Neuronal stem cell (in vitro differentiated cells): ENCODE measurements around the gene VTI1A.
A peak's percentile ranks its signal among the peaks of the same experiment; 100 is the strongest.

Experiments used
- DNase-seq: peaks from one replicate; pipeline ENCODE4 v3.0.0-alpha.2; 2013; ENCODE audit warnings: low spot score
- H2AFZ ChIP-seq: one replicate; pipeline ENCODE4 v1.6.1; 2013; ENCODE audit warnings: mild to moderate bottlenecking, low read length, inconsistent platforms
- H2AK5ac ChIP-seq: 2 replicates; pipeline ENCODE4 v1.6.1; 2013; ENCODE audit warnings: low read depth, mild to moderate bottlenecking, inconsistent platforms, low read length, moderate library complexity, mixed read lengths
- H2BK120ac ChIP-seq: 2 replicates; pipeline ENCODE4 v1.6.1; 2013; ENCODE audit warnings: low read depth, mild to moderate bottlenecking, inconsistent platforms, low read length, moderate library complexity, mixed read lengths
- H2BK12ac ChIP-seq: one replicate; pipeline ENCODE4 v1.6.1; 2013; ENCODE audit warnings: low read length, inconsistent platforms
- H2BK15ac ChIP-seq: 2 replicates; pipeline ENCODE4 v1.6.1; 2013; ENCODE audit warnings: mild to moderate bottlenecking, low read length, inconsistent platforms, mixed read lengths
- H2BK5ac ChIP-seq: one replicate; pipeline ENCODE4 v1.6.1; 2013; ENCODE audit warnings: inconsistent platforms, mild to moderate bottlenecking, low read length, moderate library complexity
- H3K14ac ChIP-seq: one replicate; pipeline ENCODE4 v1.6.1; 2013; ENCODE audit warnings: low read length, inconsistent platforms
- H3K18ac ChIP-seq: 2 replicates; pipeline ENCODE4 v1.6.1; 2013; ENCODE audit warnings: low read length, inconsistent platforms
- H3K23ac ChIP-seq: 2 replicates; pipeline ENCODE4 v1.6.1; 2013; ENCODE audit warnings: low read depth, mild to moderate bottlenecking, mixed read lengths, low read length, inconsistent platforms; ENCODE audit not compliant: poor library complexity
- H3K27ac ChIP-seq: replicated peaks from 3 replicates; pipeline ENCODE4 v1.5.1; 2013; ENCODE audit warnings: low read length, inconsistent platforms
- H3K27me3 ChIP-seq, 3 experiments: 2 replicates each; pipeline ENCODE4 v1.6.1; 2013; ENCODE audit warnings: low read length in 3 of 3, mild to moderate bottlenecking in 2 of 3, inconsistent platforms in 1 of 3, low read depth in 1 of 3, mixed read lengths in 1 of 3, moderate library complexity in 1 of 3; ENCODE audit not compliant: control insufficient read depth in 3 of 3, insufficient read depth in 3 of 3
- H3K36me3 ChIP-seq, 2 donors: replicated peaks in 1 of 2; 2 replicates each; pipeline ENCODE4 v1.6.1; 2013; ENCODE audit warnings: low read length in 2 of 2; ENCODE audit not compliant: control insufficient read depth in 2 of 2, insufficient read depth in 2 of 2
- H3K4ac ChIP-seq: 2 replicates; pipeline ENCODE4 v1.6.1; 2013; ENCODE audit warnings: inconsistent platforms, mild to moderate bottlenecking, low read length, moderate library complexity
- H3K4me1 ChIP-seq, 2 donors: 1 replicate in 1 of 2; 2 replicates in 1 of 2; pipeline ENCODE4 v1.6.1; 2013; ENCODE audit warnings: low read length in 2 of 2, low read depth in 1 of 2; ENCODE audit not compliant: control insufficient read depth in 2 of 2, insufficient read depth in 1 of 2
- H3K4me2 ChIP-seq: one replicate; pipeline ENCODE4 v1.6.1; 2013; ENCODE audit warnings: mild to moderate bottlenecking, low read length, inconsistent platforms; ENCODE audit not compliant: insufficient read depth, poor library complexity, severe bottlenecking
- H3K4me3 ChIP-seq, 2 donors: 2 replicates each; pipeline ENCODE4 v1.5.1; 2013; ENCODE audit warnings: low read length in 2 of 2, mild to moderate bottlenecking in 2 of 2, inconsistent platforms in 1 of 2, moderate library complexity in 1 of 2
- H3K79me1 ChIP-seq: one replicate; pipeline ENCODE4 v1.6.1; 2013; ENCODE audit warnings: low read depth, mild to moderate bottlenecking, inconsistent platforms, low read length, moderate library complexity
- H3K9ac ChIP-seq: one replicate; pipeline ENCODE4 v1.6.1; 2013; ENCODE audit warnings: mild to moderate bottlenecking, low read depth, low read length, inconsistent platforms; ENCODE audit not compliant: poor library complexity
- H3K9me3 ChIP-seq, 2 donors: replicated peaks in 1 of 2; 2 replicates each; pipeline versions ENCODE3 to v1.6.1; 2013; ENCODE audit warnings: low read length in 2 of 2, mild to moderate bottlenecking in 2 of 2, inconsistent platforms in 1 of 2, low read depth in 1 of 2, mixed read lengths in 1 of 2, moderate library complexity in 1 of 2; ENCODE audit not compliant: control insufficient read depth in 2 of 2, insufficient read depth in 1 of 2
- H4K8ac ChIP-seq: one replicate; pipeline ENCODE4 v1.6.1; 2013; ENCODE audit warnings: low read depth, mild to moderate bottlenecking, inconsistent platforms, low read length, moderate library complexity
- H4K91ac ChIP-seq: one replicate; pipeline ENCODE4 v1.6.1; 2013; ENCODE audit warnings: low read length, low read depth, mild to moderate bottlenecking, inconsistent platforms; ENCODE audit not compliant: poor library complexity
- WGBS, 2 donors: extraction: QIAGEN DNeasy Blood & Tissue Kit; methylation state at CpG; one replicate each; pipeline ENCODE4 v1.1.7; 2013; ENCODE audit warnings: missing lambda C conversion rate in 2 of 2, mixed read lengths in 1 of 2; ENCODE audit not compliant: insufficient read length in 2 of 2, insufficient replicate concordance in 1 of 2; ENCODE audit errors: extremely low coverage in 2 of 2; 5-methylcytosine and 5-hydroxymethylcytosine counted together

The VTI1A gene

DNA sequence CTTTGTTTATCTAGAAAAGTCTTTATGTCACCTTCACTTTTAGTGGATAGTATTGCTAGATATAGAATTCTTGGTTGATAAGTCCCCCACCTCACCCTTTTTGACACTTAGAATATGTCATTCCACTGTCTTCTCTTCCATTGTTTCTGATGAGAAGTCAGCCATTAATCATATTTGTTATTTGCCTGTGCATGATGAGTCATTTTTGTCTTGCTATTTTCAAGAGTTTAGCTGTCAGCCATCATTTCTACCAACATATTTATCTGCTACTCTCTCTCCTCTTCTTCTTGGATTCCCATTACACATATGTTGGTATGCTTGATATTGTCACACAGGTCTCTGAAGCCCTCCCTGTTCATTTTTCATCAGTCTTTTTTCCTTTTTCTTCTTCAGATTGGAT lies 342.2 kb downstream of the VTI1A start:
- Histone ChIP-seq H3K4me3 (no peak overlapping the region), H3K79me1 (no peaks in the 10 kb centered on the region), H2AFZ (no peak overlapping the region), H3K4ac (no peak overlapping the region), H3K36me3 (no peaks in the 10 kb centered on the region), H2BK12ac (no peak overlapping the region), H3K23ac (no peak overlapping the region), H4K91ac (no peak overlapping the region), H2AK5ac (no peak overlapping the region), H2BK5ac (no peak overlapping the region), H3K27me3 (no peaks in the 10 kb centered on the region), H3K18ac (no peak overlapping the region), H3K27ac (no peak overlapping the region), H4K8ac (no peak overlapping the region), H3K14ac (no peak overlapping the region), H3K4me2 (no peak overlapping the region), H2BK120ac (no peak overlapping the region), H2BK15ac (no peak overlapping the region), H3K9me3 (peaks cover 3 to 9% of the 10 kb centered on the region in 2 donors), H3K9ac (no peak overlapping the region), H3K4me1 (peaks cover 14 to 18% of the 10 kb centered on the region in 2 donors)
- DNase-seq, result no peak

DNA sequence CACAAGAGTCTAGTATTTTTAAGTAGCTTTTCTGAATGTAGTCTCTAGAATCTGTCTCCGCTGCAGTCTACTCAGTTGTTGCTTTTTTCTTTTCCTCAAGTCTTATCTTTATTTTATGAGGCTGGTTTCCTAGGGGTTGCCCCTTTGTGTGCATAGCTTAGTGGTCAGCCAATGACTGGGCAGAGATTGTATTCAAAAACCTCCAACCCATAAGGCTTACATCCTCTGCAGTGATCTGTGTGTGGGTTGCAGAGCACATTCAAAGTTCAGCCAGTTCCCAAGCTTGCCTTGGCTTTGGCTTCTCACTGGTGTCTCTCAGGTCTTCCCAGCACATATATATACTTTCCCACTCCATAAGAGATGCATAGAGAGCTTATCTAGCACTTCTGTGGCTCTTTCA lies 343.0 kb downstream of the VTI1A start:
- Histone ChIP-seq H4K8ac (no peak overlapping the region), H2BK12ac (no peak overlapping the region), H3K18ac (no peak overlapping the region), H3K4me1 (peaks cover 9 to 11% of the 10 kb centered on the region in 2 donors), H3K9me3 (peaks cover 3 to 9% of the 10 kb centered on the region in 2 donors), H3K79me1 (no peaks in the 10 kb centered on the region), H3K36me3 (no peaks in the 10 kb centered on the region), H3K4ac (no peak overlapping the region), H3K9ac (no peak overlapping the region), H2BK15ac (no peak overlapping the region), H3K27me3 (no peaks in the 10 kb centered on the region), H2AFZ (no peak overlapping the region), H4K91ac (no peak overlapping the region), H2BK120ac (no peak overlapping the region), H3K4me3 (no peak overlapping the region), H3K14ac (no peak overlapping the region), H2AK5ac (peak overlapping the region; percentile 40), H3K27ac (no peak overlapping the region), H2BK5ac (no peak overlapping the region), H3K4me2 (no peak overlapping the region), H3K23ac (no peak overlapping the region)
- WGBS, 2 donors, result no CpG with 5 or more reads among the region's 1 CpG
- DNase-seq, result no peak

DNA sequence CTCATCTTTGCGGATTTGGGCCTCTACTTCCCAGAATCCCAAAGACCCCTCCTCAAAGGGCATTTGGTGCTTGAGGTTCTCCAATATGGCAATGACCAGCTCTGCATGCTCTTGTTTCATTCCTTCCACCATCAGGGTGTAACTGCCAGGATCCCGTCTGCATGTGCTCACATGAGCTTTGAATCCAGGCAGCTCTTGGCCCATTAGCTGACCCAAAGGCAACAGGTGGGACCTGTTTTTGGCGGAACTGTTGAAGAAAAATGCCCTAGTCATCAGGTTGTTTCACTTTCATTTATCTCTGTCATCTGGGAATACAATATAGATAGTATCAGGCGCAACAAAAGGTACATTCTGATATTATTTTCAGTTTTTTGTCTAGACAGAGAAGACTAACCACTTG lies 343.9 kb downstream of the VTI1A start:
- Histone ChIP-seq H3K14ac (no peak overlapping the region), H4K91ac (no peak overlapping the region), H4K8ac (no peak overlapping the region), H3K9me3 (peaks cover 3 to 9% of the 10 kb centered on the region in 2 donors), H3K4ac (no peak overlapping the region), H2BK15ac (no peak overlapping the region), H3K27me3 (no peaks in the 10 kb centered on the region), H2AFZ (no peak overlapping the region), H3K4me3 (no peak overlapping the region), H3K4me1 (peaks cover 8 to 11% of the 10 kb centered on the region in 2 donors), H2AK5ac (no peak overlapping the region), H2BK120ac (no peak overlapping the region), H2BK12ac (no peak overlapping the region), H3K23ac (no peak overlapping the region), H3K9ac (no peak overlapping the region), H3K18ac (no peak overlapping the region), H3K36me3 (no peaks in the 10 kb centered on the region), H3K4me2 (no peak overlapping the region), H3K27ac (no peak overlapping the region), H3K79me1 (no peaks in the 10 kb centered on the region), H2BK5ac (no peak overlapping the region)
- DNase-seq, result no peak
- WGBS, 2 donors, result no CpG with 5 or more reads among the region's 4 CpGs

DNA sequence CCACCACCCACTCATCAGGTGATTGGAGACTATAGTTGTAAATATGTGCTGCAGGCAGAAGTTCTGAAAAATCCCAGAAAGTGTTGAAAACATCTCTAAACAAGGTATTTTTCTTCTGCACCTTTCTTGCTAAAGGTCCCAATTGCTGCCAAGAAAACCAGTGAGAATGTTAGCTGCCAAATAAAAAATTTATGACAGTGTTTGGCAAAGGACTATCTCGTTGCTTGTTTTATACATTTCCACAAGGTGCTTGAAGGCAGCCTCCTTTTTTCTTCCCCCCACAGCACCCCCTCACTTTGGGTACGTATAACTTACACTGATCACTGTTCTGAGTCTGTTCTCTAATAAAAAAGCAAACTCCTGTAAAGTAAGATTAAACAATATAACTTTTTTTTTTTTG lies 344.4 kb downstream of the VTI1A start:
- H2BK5ac ChIP-seq, result no peak overlapping the region
- H3K27me3 ChIP-seq, result no peaks in the 10 kb centered on the region
- H2BK12ac ChIP-seq, result no peak overlapping the region
- H3K4me1 ChIP-seq, result peaks cover 11 to 12% of the 10 kb centered on the region in 2 donors
- peaks cover 3 to 9% of the 10 kb centered on the region in 2 donors for H3K9me3 ChIP-seq
- no peak overlapping the region for H4K91ac ChIP-seq
- no peak overlapping the region for H2AK5ac ChIP-seq
- no peak overlapping the region for H4K8ac ChIP-seq
- H3K23ac ChIP-seq, result no peak overlapping the region
- WGBS, 2 donors, result no CpG with 5 or more reads among the region's 2 CpGs
- H2BK15ac ChIP-seq, result no peak overlapping the region
- no peaks in the 10 kb centered on the region for H3K36me3 ChIP-seq
- no peak overlapping the region for H3K27ac ChIP-seq
- DNase-seq, result no peak
- no peak overlapping the region for H3K4ac ChIP-seq
- H2BK120ac ChIP-seq, result no peak overlapping the region
- H3K9ac ChIP-seq, result no peak overlapping the region
- H3K18ac ChIP-seq, result no peak overlapping the region
- H3K14ac ChIP-seq, result no peak overlapping the region
- no peak overlapping the region for H2AFZ ChIP-seq
- no peak overlapping the region for H3K4me3 ChIP-seq
- no peak overlapping the region for H3K4me2 ChIP-seq
- H3K79me1 ChIP-seq, result no peaks in the 10 kb centered on the region
